ENCODE results near the gene STC2. TPM values are rescaled to one million over a fixed set of nuclear protein-coding genes. Genes with fewer than 3 reads are reported as not detected.

STC2 gene
- total RNA-seq, 1 donor: 558 TPM

- H3K4me2 ChIP-seq (ENCODE audit: insufficient read depth, low read length): no peak overlapping the region
- H3K27ac ChIP-seq (ENCODE audit: low read depth, low read length): peak overlapping the region; percentile 27
- no peaks in the 10 kb centered on the region for H3K79me2 ChIP-seq (ENCODE audit: insufficient read depth, low read length)
- H4K20me1 ChIP-seq (ENCODE audit: insufficient read depth, low read length): no peaks in the 10 kb centered on the region
- H2AFZ ChIP-seq (ENCODE audit: low read length): no peak overlapping the region
- H3K36me3 ChIP-seq (ENCODE audit: insufficient read depth, low read length): peaks cover 23% of the 10 kb centered on the region
- TF ChIP-seq CTCF (IDR thresholded peaks at IDR 0.05; ENCODE audit: extremely low read depth, low read depth, low read length): no peak
- peak; percentile 25 for DNase-seq (ENCODE audit: insufficient read length, low spot score, missing footprints)
- no peak overlapping the region for H3K4me3 ChIP-seq (ENCODE audit: insufficient read depth, low read length)
- H3K4me1 ChIP-seq (ENCODE audit: insufficient read depth, low read length): peaks cover 30% of the 10 kb centered on the region
- no peaks in the 10 kb centered on the region for H3K27me3 ChIP-seq (ENCODE audit: insufficient read depth, low read length)
- no peaks in the 10 kb centered on the region for H3K9me3 ChIP-seq (ENCODE audit: low read depth, low read length)
Observed at GRCh38 chr5:173313351-173313801, 14.8 kb downstream of the STC2 start.

GRCh38 chr5:173312821-173313220 is 15.4 kb downstream of the STC2 start:
- DNase-seq (ENCODE audit: insufficient read length, low spot score, missing footprints): peak; percentile 41
- Histone ChIP-seq H3K27me3 (ENCODE audit: insufficient read depth, low read length) (no peaks in the 10 kb centered on the region), H3K4me1 (ENCODE audit: insufficient read depth, low read length) (peaks cover 30% of the 10 kb centered on the region), H2AFZ (ENCODE audit: low read length) (no peak overlapping the region), H3K4me3 (ENCODE audit: insufficient read depth, low read length) (no peak overlapping the region), H3K79me2 (ENCODE audit: insufficient read depth, low read length) (no peaks in the 10 kb centered on the region), H3K36me3 (ENCODE audit: insufficient read depth, low read length) (peaks cover 18% of the 10 kb centered on the region), H3K4me2 (ENCODE audit: insufficient read depth, low read length) (no peak overlapping the region), H3K27ac (ENCODE audit: low read depth, low read length) (peak overlapping the region; percentile 27), H4K20me1 (ENCODE audit: insufficient read depth, low read length) (no peaks in the 10 kb centered on the region), H3K9me3 (ENCODE audit: low read depth, low read length) (no peaks in the 10 kb centered on the region)
- no peak for TF ChIP-seq CTCF (IDR thresholded peaks at IDR 0.05; ENCODE audit: extremely low read depth, low read depth, low read length)

- H3K4me3 ChIP-seq (ENCODE audit: insufficient read depth, low read length): no peak overlapping the region
- no peak overlapping the region for H3K4me2 ChIP-seq (ENCODE audit: insufficient read depth, low read length)
- no peaks in the 10 kb centered on the region for H3K27me3 ChIP-seq (ENCODE audit: insufficient read depth, low read length)
- no peaks in the 10 kb centered on the region for H3K79me2 ChIP-seq (ENCODE audit: insufficient read depth, low read length)
- TF ChIP-seq CTCF (IDR thresholded peaks at IDR 0.05; ENCODE audit: extremely low read depth, low read depth, low read length): no peak
- DNase-seq (ENCODE audit: insufficient read length, low spot score, missing footprints): no peak
- H3K36me3 ChIP-seq (ENCODE audit: insufficient read depth, low read length): peaks cover 9% of the 10 kb centered on the region
- H4K20me1 ChIP-seq (ENCODE audit: insufficient read depth, low read length): no peaks in the 10 kb centered on the region
- H3K27ac ChIP-seq (ENCODE audit: low read depth, low read length): peak overlapping the region; percentile 83
- peaks cover 27% of the 10 kb centered on the region for H3K4me1 ChIP-seq (ENCODE audit: insufficient read depth, low read length)
- H2AFZ ChIP-seq (ENCODE audit: low read length): no peak overlapping the region
- no peaks in the 10 kb centered on the region for H3K9me3 ChIP-seq (ENCODE audit: low read depth, low read length)
Observed at GRCh38 chr5:173311818-173312585, 16.2 kb downstream of the STC2 start.

Measured in osteoblast (primary cell).